Measurements from ENCODE around the gene CERS6.

DNA sequence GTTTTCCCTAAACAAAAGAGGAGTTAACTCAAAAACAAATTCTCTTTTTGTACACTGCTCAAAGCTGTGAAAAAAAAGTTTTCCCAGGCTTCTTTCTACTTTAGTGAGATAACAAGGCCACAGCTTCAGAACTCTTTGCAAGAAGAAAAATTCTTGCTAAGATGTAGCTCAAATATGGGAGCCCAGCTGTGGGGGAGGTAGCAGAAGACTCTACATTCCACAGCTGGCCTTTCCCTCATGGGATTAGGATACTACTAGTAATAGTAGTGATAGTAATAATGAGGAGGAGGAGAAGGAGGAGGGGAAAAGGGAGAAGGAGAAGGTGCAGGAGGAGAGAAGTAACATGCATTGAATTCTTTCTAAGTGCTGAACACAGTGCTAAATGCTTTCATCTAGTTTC is 19.2 kb upstream of the CERS6 start:
- TF ChIP-seq POLR2A (IDR thresholded peaks at IDR 0.05) (no peak), CTCF (IDR thresholded peaks at IDR 0.05) (no peak)

Data from body of pancreas (tissue), 4 donors.